Left renal cortex interstitium (tissue), 4 donors: ENCODE results near the gene METTL22. TPM values are rescaled to one million over a fixed set of nuclear protein-coding genes. Genes with fewer than 3 reads are reported as not detected.

ENCODE experiments used
- DNase-seq, 4 donors: peaks; one replicate each; pipeline ENCODE4 v3.0.0-alpha.2; 2013; ENCODE audit warnings: low read depth in 4 of 4, low spot score in 2 of 4, missing footprints in 1 of 4
- polyA plus RNA-seq, 4 donors: library from polyadenylated mRNA; unstranded; fragments of 120-200 nt; gene quantifications; one replicate each; pipeline ENCODE4 v1.2.1, GENCODE V29; 2013; ENCODE audit not compliant: insufficient read length in 4 of 4

The METTL22 gene
- polyA plus RNA-seq, 4 donors = 16.1 to 33.8 (median 20.7) TPM

- peak in 1 of 4 donors; percentile 13 for DNase-seq
Observed at GRCh38 chr16:8686031-8686621, 64.6 kb downstream of the METTL22 start.

GRCh38 chr16:8686879-8687278 is 65.4 kb downstream of the METTL22 start:
- DNase-seq = no peak

- DNase-seq = no peak
Observed at GRCh38 chr16:8689686-8690085, 68.2 kb downstream of the METTL22 start.

- no peak for DNase-seq
Observed at GRCh38 chr16:8691728-8692127, 70.2 kb downstream of the METTL22 start.

GRCh38 chr16:8694795-8695728 is 73.6 kb downstream of the METTL22 start:
- no peak for DNase-seq

GRCh38 chr16:8696880-8697279 is 75.4 kb downstream of the METTL22 start:
- DNase-seq = no peak

GRCh38 chr16:8697965-8698364 is 76.5 kb downstream of the METTL22 start:
- no peak for DNase-seq

Other genes with a start within 250 kb of the METTL22 start
- under 1 TPM in 1 of 4 donors, not detected in 3; 0.43 TPM for gene TMEM114, start 31.2 kb upstream of the METTL22 start, polyA plus RNA-seq
- 10 to 100 TPM; 48.0 to 68.5 (median 64.0) TPM for gene ABAT, start 52.9 kb downstream of the METTL22 start, polyA plus RNA-seq
- 10 to 100 TPM; 16.1 to 17.8 (median 16.7) TPM for gene TMEM186, start 175.9 kb downstream of the METTL22 start, polyA plus RNA-seq
- 10 to 100 TPM; 18.1 to 26.1 (median 21.3) TPM for gene PMM2, start 176.1 kb downstream of the METTL22 start, polyA plus RNA-seq
- 10 to 100 TPM; 68.3 to 87.5 (median 80.4) TPM for gene CARHSP1, start 247.3 kb downstream of the METTL22 start, polyA plus RNA-seq